HG02884 (cell line): ENCODE data around the gene FSD1L.
"Not testable (repeated sequence)": the region's sequence is repeated elsewhere in the genome, so short reads cannot be mapped to it uniquely, and the experiment has no call there.

Source experiments
- ATAC-seq: cut with Tn5 transposase; IDR thresholded peaks from one replicate; pipeline ENCODE4 v1.9.1; 2021; ENCODE audit warnings: mild to moderate bottlenecking, moderate library complexity; ENCODE audit not compliant: unreplicated experiment

Gene FSD1L

GRCh38 chr9:105541838-105542237, 94.0 kb downstream of the FSD1L start:
- ATAC-seq = peak; percentile 98

DNA sequence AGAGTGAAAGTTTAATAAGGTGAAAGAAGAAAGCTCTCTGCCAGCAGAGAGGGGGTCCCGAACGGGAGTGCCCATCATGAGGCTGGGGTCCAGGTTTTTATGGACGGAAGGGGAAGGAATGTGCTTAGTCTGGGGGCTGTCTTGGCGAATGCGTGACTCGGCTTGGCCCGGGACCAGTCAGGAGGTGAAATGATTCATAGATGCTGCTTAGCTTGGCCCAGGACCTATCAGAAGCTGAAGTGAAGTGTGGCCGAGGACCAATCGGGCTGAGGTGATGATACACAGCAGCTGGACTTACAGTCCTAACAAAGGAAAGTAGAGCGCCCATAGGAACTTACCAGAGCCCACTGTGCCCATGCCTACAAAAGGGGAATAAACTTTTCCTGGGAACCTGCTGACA, 106.2 kb downstream of the FSD1L start:
- no peak for ATAC-seq

- ATAC-seq = peak; percentile 91
Measured at GRCh38 chr9:105557804-105558610, 110.2 kb downstream of the FSD1L start, which contains the start of gene FKTN. Gene FKTN, plus strand, starts transcription at chr9:105558131. Its CDS starts 16,902 bp downstream, at chr9:105575033.

DNA sequence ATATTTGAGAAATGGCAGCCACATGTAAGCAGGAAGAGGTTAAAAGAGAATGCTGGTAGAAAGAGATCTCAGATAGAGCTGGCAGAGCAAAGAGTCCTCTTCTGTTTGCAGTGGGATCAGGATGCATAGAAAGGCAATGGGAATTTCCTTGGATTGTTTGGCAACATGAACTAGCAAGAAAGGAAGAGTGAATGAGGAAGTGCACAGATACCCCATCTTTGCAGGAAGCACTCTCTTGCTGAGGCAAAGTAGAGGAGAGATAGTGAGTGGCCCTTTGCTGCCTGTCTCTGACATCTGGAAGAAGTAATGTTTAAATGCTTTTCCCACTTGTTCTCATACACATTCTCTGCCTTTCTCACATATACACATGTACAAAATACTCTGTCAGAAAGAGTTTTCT, 124.6 kb downstream of the FSD1L start:
- no peak for ATAC-seq

DNA sequence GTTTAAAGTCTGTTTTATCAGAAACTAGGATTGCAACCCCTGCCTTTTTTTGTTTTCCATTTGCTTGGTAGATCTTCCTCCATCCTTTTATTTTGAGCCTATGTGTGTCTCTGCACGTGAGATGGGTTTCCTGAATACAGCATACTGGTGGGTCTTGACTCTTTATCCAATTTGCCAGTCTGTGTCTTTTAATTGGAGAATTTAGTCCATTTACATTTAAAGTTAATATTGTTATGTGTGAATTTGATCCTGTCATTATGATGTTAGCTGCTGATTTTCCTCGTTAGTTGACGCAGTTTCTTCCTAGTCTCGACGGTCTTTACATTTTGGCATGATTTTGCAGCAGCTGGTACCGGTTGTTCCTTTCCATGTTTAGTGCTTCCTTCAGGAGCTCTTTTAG, 132.1 kb downstream of the FSD1L start:
- not testable (repeated sequence) for ATAC-seq

- not testable (repeated sequence) for ATAC-seq
Measured at GRCh38 chr9:105581550-105581949, 133.7 kb downstream of the FSD1L start.

GRCh38 chr9:105593145-105593544, 145.3 kb downstream of the FSD1L start:
- no peak for ATAC-seq
